Measurements from ENCODE around the gene OR1J1.

- TF ChIP-seq CTCF (IDR thresholded peaks at IDR 0.05): no peak
- no peak for TF ChIP-seq POLR2A (IDR thresholded peaks at IDR 0.05)
These were observed 30.8 kb downstream of the OR1J1 start for GRCh38 chr9:122446819-122447484.

All from uterus (tissue), 2 donors.